A549 (cell line): ENCODE measurements around the gene FNIP1. TPM values are rescaled to one million over a fixed set of nuclear protein-coding genes. Genes with fewer than 3 reads are reported as not detected.

Experiments used
- ATAC-seq, 2 experiments: fragments of 200-7000 bp in 1 of 2; fragments of >200 bp in 1 of 2; cut with Nextera tagmentation in 1 of 2; cut with Tn5 transposase in 1 of 2; 3 replicates each; pipeline versions ENCODE4 v1.8.0 to v1.9.1; 2018 to 2020; ENCODE audit warnings: mild to moderate bottlenecking in 1 of 2, moderate library complexity in 1 of 2
- CTCF ChIA-PET: fragments of 300-600 bp; sonication (Branson Sonifier 250); formaldehyde crosslinking; extraction: SDS; loops from one replicate; lab custom pipeline; 2021; ENCODE audit warnings: antibody characterized with exemption, inconsistent platforms; lab: Yijun Ruan, JAX
- POLR2A ChIA-PET: fragments of 350-600 bp; formaldehyde crosslinking; extraction: SDS; loops from one replicate; lab custom pipeline; 2021; ENCODE audit warnings: antibody characterized with exemption, inconsistent platforms; lab: Yijun Ruan, JAX
- DNase-seq, 2 experiments: peaks; one replicate each; pipeline versions ENCODE4 v3.0.0 to v3.0.0-alpha.2; 2011 to 2016; ENCODE audit warnings: low read depth in 1 of 2, low spot score in 1 of 2
- FAIRE-seq: peaks from 2 replicates; lab custom pipeline; 2011; peaks lifted over from hg19 to GRCh38; lab: Jason Lieb, UNC
- H3K27ac ChIP-seq, 2 experiments: fragments of >200 bp; sonication (Bioruptor Twin); formaldehyde crosslinking; 3 replicates each; pipeline ENCODE4 v1.5.1; 2016 to 2017
- H3K4me1 ChIP-seq: fragments of >200 bp; sonication (Bioruptor Twin); formaldehyde crosslinking; 3 replicates; pipeline ENCODE4 v1.6.1; 2016
- H3K4me2 ChIP-seq: fragments of >200 bp; sonication (Bioruptor Twin); formaldehyde crosslinking; 3 replicates; pipeline ENCODE4 v1.6.1; 2016
- H3K4me3 ChIP-seq: fragments of >200 bp; sonication (Bioruptor Twin); formaldehyde crosslinking; 3 replicates; pipeline ENCODE4 v1.5.1; 2016
- H3K9me3 ChIP-seq: fragments of >200 bp; sonication (Bioruptor Twin); formaldehyde crosslinking; 3 replicates; pipeline ENCODE4 v1.6.1; 2016
- CBX8 ChIP-seq: fragments of 200-600 bp; sonication (generic); IDR thresholded peaks from 2 replicates; pipeline ENCODE4 v1.6.1; 2016
- EHF ChIP-seq: fragments of 250-450 bp; sonication (Bioruptor Pico); IDR thresholded peaks from 2 replicates; pipeline ENCODE4 v1.5.0; 2020; ENCODE audit warnings: mild to moderate bottlenecking
- ESRRA ChIP-seq: fragments of 150-350 bp; IDR thresholded peaks from 2 replicates; pipeline ENCODE4 v1.6.1; 2014; ENCODE audit warnings: mild to moderate bottlenecking, low read length, borderline replicate concordance
- FOSB ChIP-seq: fragments of 250-450 bp; sonication (Bioruptor Pico); IDR thresholded peaks from 2 replicates; pipeline ENCODE4 v1.5.0; 2020; ENCODE audit warnings: mild to moderate bottlenecking, moderate library complexity
- FOSL2 ChIP-seq, 2 experiments: fragments of 450-650 bp in 1 of 2; fragments of >200 bp in 1 of 2; sonication (Bioruptor Twin) in 1 of 2; formaldehyde crosslinking; IDR thresholded peaks; 2 replicates each; pipeline versions ENCODE4 v1.5.0 to v1.6.1; 2016 to 2020; ENCODE audit warnings: mild to moderate bottlenecking in 1 of 2, moderate library complexity in 1 of 2
- JUNB ChIP-seq: fragments of >200 bp; sonication (Bioruptor Twin); formaldehyde crosslinking; IDR thresholded peaks from 2 replicates; pipeline ENCODE4 v1.6.1; 2016
- RCOR1 ChIP-seq: fragments of 150-350 bp; IDR thresholded peaks from 2 replicates; pipeline ENCODE4 v1.6.1; 2014; ENCODE audit warnings: antibody characterized with exemption, low read length, low read depth
- SMC3 ChIP-seq: fragments of >200 bp; sonication (Bioruptor Twin); formaldehyde crosslinking; IDR thresholded peaks from 3 replicates; pipeline ENCODE4 v1.6.1; 2018; ENCODE audit warnings: inconsistent platforms
- ZNF302 ChIP-seq: fragments of 250-450 bp; sonication (Bioruptor Pico); IDR thresholded peaks from 2 replicates; pipeline ENCODE4 v1.9.0; 2021; ENCODE audit warnings: inconsistent platforms, mild to moderate bottlenecking, moderate library complexity
- WGBS: methylation state at CpG from one replicate; pipeline ENCODE4 v1.1.6; 2017; ENCODE audit errors: missing lambda C conversion rate; 5-methylcytosine and 5-hydroxymethylcytosine counted together
- polyA plus RNA-seq, 4 experiments: library from polyadenylated mRNA; depleted of rRNA in 3 of 4; stranded (reverse); fragments of >200 nt; fragmentation: RNase III in 1 of 4; extraction: RNeasy Plus Mini Kit Qiagen cat#74134 plus additional on column Dnase treatment in 1 of 4; gene quantifications; 2 replicates in 3 of 4; 3 replicates in 1 of 4; pipeline ENCODE4 v1.2.3, GENCODE V29; 2011 to 2017
- TF ChIP-seq, protein P1 (sequence below): fragments of 250-450 bp; sonication (Bioruptor Pico); IDR thresholded peaks from 2 replicates; pipeline ENCODE4 v1.5.0; 2021; ENCODE audit warnings: mild to moderate bottlenecking, moderate library complexity, borderline replicate concordance
- TF ChIP-seq, protein P2 (sequence below): IDR thresholded peaks from 2 replicates; pipeline ENCODE4 v1.6.1; 2012
- TF ChIP-seq, protein P3 (sequence below): IDR thresholded peaks from 2 replicates; pipeline ENCODE4 v1.6.1; 2012; ENCODE audit warnings: low read depth, borderline replicate concordance

Gene FNIP1
- polyA plus RNA-seq, 2 of the 4 experiments (the other 2 are of a cell fraction) = 7.5 to 9.6 TPM

DNA sequence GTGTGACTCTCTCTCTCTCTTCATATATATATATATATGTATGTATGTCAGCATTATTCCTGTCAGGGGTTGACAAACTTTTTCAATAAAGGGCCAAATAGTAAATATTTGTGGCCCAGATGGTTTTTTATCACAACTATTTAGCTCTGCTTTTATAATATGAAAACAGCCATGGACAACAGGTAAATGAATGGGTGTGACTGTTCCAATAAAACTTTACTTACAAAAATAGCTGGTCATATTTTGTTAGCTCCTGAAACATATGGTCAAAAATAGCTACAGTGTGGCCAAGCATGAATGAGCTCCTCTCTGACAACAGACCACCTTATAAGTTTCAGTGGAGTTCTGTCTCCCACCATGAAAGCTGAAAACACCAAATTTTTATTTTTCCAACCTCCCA is 183.4 kb downstream of the FNIP1 start (continued):
- TF ChIP-seq, protein P1, sequence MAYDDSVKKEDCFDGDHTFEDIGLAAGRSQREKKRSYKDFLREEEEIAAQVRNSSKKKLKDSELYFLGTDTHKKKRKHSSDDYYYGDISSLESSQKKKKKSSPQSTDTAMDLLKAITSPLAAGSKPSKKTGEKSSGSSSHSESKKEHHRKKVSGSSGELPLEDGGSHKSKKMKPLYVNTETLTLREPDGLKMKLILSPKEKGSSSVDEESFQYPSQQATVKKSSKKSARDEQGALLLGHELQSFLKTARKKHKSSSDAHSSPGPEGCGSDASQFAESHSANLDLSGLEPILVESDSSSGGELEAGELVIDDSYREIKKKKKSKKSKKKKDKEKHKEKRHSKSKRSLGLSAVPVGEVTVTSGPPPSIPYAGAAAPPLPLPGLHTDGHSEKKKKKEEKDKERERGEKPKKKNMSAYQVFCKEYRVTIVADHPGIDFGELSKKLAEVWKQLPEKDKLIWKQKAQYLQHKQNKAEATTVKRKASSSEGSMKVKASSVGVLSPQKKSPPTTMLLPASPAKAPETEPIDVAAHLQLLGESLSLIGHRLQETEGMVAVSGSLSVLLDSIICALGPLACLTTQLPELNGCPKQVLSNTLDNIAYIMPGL (CRISPR knock-in tag) = no peak

DNA sequence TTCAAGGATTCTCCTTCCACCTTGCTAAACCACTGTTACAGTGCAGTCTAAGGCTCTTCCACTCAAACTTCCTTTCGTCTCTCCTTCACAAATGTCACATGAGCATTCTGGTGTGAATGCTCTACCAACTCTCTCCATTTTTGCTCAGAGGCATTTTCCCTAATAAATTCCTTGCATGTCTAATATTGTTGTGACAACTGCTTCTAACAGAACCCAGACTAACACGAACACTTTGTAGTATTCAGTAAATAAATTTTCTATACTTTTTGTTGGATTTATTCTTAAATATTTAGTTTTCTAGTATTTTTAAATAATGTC is 185.8 kb downstream of the FNIP1 start:
- FAIRE-seq (no peak), ATAC-seq (no peak), DNase-seq (no peak)
- peak overlapping the region; percentile 30 for H3K4me2 ChIP-seq
- H3K4me3 ChIP-seq = no peak overlapping the region
- ChIA-PET POLR2A (no interaction called here), CTCF (interaction anchor here (4.1 kb wide), 1 partner anchor 22 kb away, joined by 17 read pairs; no protein-coding TSS in a partner anchor)
- H3K9me3 ChIP-seq = no peaks in the 10 kb centered on the region
- TF ChIP-seq FOSB (CRISPR knock-in tag) = no peak
- no peak for TF ChIP-seq EHF
- TF ChIP-seq RCOR1 = no peak
- TF ChIP-seq, all 56 proteins: peak for 0
- 92% methylated on average over 2 of the region's 2 CpGs for WGBS
- H3K27ac ChIP-seq = no peak overlapping the region
- peaks cover 21% of the 10 kb centered on the region; the same call in 2 of the 3 replicates for H3K4me1 ChIP-seq

DNA sequence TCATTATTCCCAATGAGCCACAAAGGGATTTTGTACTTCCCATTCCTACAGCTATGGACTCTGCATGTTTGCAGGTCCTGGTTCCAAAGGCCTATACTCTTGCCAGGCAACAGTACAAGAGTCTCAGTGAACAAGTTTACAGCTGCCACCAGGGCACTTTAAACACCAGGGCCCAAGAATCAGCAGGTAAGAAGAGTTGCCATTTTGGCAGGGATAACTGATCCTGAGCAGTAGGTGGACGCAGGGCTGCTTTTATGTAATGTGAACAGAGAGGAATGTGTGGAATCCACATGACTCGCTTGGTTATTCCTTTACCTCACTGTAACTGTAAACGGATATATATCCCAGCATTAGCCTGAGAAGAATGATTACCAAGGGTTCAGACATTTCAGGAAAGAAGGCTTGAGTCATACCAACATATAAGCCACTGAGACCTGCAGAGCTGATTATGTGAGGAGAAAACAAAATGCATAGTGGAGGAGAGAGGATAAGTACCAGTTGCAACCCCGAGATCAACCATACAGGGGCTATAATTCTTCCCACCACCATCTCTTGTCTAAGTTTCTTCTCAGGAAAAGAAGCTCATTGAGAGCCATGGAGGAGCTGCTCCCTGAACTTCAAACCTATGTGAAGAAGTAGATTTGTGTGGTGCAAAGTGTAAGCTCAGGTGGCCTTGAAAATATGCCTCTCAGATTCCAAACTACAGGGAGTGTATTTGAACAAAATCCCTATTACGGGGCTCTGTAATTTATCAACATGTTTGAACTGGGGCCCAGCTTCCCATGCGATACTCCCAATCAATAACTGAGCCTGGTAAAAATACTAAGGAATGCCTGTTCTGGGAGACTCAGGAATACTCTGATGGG is 186.4 kb downstream of the FNIP1 start:
- H3K4me3 ChIP-seq = no peak overlapping the region
- peaks cover 21% of the 10 kb centered on the region; the same call in 2 of the 3 replicates for H3K4me1 ChIP-seq
- DNase-seq = peak; percentile 18 to 37
- peak overlapping the region; percentile 30 for H3K4me2 ChIP-seq
- H3K27ac ChIP-seq = peak overlapping the region in 1 of 2 experiments; percentile 33; a peak in 2 of 6 replicates
- WGBS = 47% methylated on average over 6 of the region's 6 CpGs
- CTCF ChIA-PET = interaction anchor here (0.9 to 4.1 kb wide), 2 partner anchors 19 to 21 kb away, joined by 8 to 17 read pairs; no protein-coding TSS in a partner anchor
- H3K9me3 ChIP-seq = no peaks in the 10 kb centered on the region
- ATAC-seq = peak; percentile 68 to 87
- POLR2A ChIA-PET = no interaction called here
- FAIRE-seq = no peak
- TF ChIP-seq SMC3 = no peak
- no peak for TF ChIP-seq FOSL2 (IDR thresholded peaks at IDR 0.05)
- TF ChIP-seq FOSL2 (CRISPR knock-in tag; IDR thresholded peaks at IDR 0.05) = 0 out of 2 replicates have a peak, but pooled peaks have one; percentile 6

DNA sequence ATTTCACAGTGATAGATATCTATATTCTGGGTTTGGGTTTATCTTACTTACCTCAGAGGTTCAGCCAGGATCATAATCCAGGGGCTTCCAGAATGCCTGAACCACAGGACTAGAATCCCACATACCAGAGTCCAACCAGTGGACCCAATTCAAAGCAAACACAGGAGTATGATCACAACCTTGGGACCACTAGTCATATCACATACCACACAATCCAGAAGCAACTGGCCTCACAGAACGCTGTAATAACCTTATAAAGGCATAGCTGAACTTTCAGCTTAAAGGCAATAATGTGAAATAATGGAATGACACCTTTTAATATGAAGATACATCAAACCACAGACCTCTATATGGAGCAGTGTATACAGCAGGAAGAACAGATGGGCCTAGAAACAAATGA is 187.0 kb downstream of the FNIP1 start:
- WGBS = 88% methylated on average over 1 of the region's 1 CpG
- TF ChIP-seq, protein P2, sequence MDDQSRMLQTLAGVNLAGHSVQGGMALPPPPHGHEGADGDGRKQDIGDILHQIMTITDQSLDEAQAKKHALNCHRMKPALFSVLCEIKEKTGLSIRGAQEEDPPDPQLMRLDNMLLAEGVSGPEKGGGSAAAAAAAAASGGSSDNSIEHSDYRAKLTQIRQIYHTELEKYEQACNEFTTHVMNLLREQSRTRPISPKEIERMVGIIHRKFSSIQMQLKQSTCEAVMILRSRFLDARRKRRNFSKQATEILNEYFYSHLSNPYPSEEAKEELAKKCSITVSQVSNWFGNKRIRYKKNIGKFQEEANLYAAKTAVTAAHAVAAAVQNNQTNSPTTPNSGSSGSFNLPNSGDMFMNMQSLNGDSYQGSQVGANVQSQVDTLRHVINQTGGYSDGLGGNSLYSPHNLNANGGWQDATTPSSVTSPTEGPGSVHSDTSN = no peak
- no peak for TF ChIP-seq CBX8
- TF ChIP-seq, protein P3, sequence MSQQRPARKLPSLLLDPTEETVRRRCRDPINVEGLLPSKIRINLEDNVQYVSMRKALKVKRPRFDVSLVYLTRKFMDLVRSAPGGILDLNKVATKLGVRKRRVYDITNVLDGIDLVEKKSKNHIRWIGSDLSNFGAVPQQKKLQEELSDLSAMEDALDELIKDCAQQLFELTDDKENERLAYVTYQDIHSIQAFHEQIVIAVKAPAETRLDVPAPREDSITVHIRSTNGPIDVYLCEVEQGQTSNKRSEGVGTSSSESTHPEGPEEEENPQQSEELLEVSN = no peak
- TF ChIP-seq JUNB = no peak
- TF ChIP-seq ZNF302 (CRISPR knock-in tag) = no peak
- TF ChIP-seq ESRRA = no peak
- peak overlapping the region in 1 of 2 experiments; percentile 8; a peak in 1 of 6 replicates for H3K27ac ChIP-seq
- H3K9me3 ChIP-seq = no peaks in the 10 kb centered on the region
- FAIRE-seq (no peak), DNase-seq (no peak), ATAC-seq (no peak)
- H3K4me1 ChIP-seq = peaks cover 21% of the 10 kb centered on the region; the same call in 2 of the 3 replicates
- POLR2A ChIA-PET = no interaction called here
- no peak overlapping the region for H3K4me2 ChIP-seq
- H3K4me3 ChIP-seq = no peak overlapping the region
- CTCF ChIA-PET = interaction anchor here (0.9 to 4.1 kb wide), 2 partner anchors 20 to 21 kb away, joined by 8 to 17 read pairs; no protein-coding TSS in a partner anchor
